SK-N-SH (cell line): Measurements from ENCODE around the gene CREB3. TPM values are rescaled to one million over a fixed set of nuclear protein-coding genes. Genes with fewer than 3 reads are reported as not detected.

Source experiments
- CTCF ChIA-PET: fragments of 300-600, 350-600 bp; formaldehyde crosslinking; extraction: SDS; loops from one replicate; lab custom pipeline; 2021; lab: Yijun Ruan, JAX
- POLR2A ChIA-PET: fragments of 350-600 bp; sonication (Branson Sonifier 250); formaldehyde crosslinking; extraction: SDS; loops from one replicate; lab custom pipeline; 2020; ENCODE audit warnings: antibody characterized with exemption, inconsistent platforms; lab: Yijun Ruan, JAX
- DNase-seq: peaks from one replicate; pipeline ENCODE4 v3.0.0; 2012
- H2AFZ ChIP-seq: fragments of 200-600 bp; sonication (generic); 2 replicates; pipeline ENCODE4 v1.8.1; 2016; ENCODE audit warnings: antibody characterized with exemption, mild to moderate bottlenecking, low read depth
- H3F3A ChIP-seq: fragments of 200-600 bp; sonication (generic); replicated peaks from 2 replicates; pipeline ENCODE3; 2016; ENCODE audit warnings: antibody characterized with exemption, mild to moderate bottlenecking; ENCODE audit not compliant: insufficient read depth
- H3K27ac ChIP-seq, 2 experiments: fragments of 200-500 bp in 1 of 2; fragments of 200-600 bp in 1 of 2; sonication (Bioruptor generic) in 1 of 2; sonication (generic), shearing (Covaris generic) in 1 of 2; 2 replicates each; pipeline versions ENCODE4 v1.5.1 to v1.6.1; 2014 to 2016; ENCODE audit warnings: low read depth in 2 of 2, inconsistent platforms in 1 of 2, low read length in 1 of 2, mild to moderate bottlenecking in 1 of 2, mixed read lengths in 1 of 2
- H3K27me3 ChIP-seq: fragments of 200-600 bp; sonication (generic), shearing (Covaris generic); 2 replicates; pipeline ENCODE4 v1.6.1; 2016; ENCODE audit warnings: mixed run types; ENCODE audit not compliant: insufficient read depth
- H3K36me3 ChIP-seq, 2 experiments: fragments of 200-500 bp in 1 of 2; fragments of 200-600 bp in 1 of 2; sonication (Bioruptor generic) in 1 of 2; sonication (generic) in 1 of 2; replicated peaks in 1 of 2; 2 replicates each; pipeline versions ENCODE3 to v1.5.1; 2014 to 2016; ENCODE audit warnings: low read length in 1 of 2, mild to moderate bottlenecking in 1 of 2; ENCODE audit not compliant: insufficient read depth in 2 of 2, control insufficient read depth in 1 of 2
- H3K4me1 ChIP-seq, 2 experiments: fragments of 200-500 bp in 1 of 2; fragments of 200-600 bp in 1 of 2; sonication (Bioruptor generic) in 1 of 2; sonication (generic), shearing (Covaris generic) in 1 of 2; 2 replicates each; pipeline versions ENCODE4 v1.5.1 to v1.6.1; 2014 to 2016; ENCODE audit warnings: low read depth in 1 of 2, low read length in 1 of 2, mixed run types in 1 of 2; ENCODE audit not compliant: insufficient read depth in 2 of 2, control insufficient read depth in 1 of 2
- H3K4me2 ChIP-seq: fragments of 200-600 bp; sonication (generic), shearing (Covaris generic); 2 replicates; pipeline ENCODE4 v1.6.1; 2017; ENCODE audit warnings: mixed run types
- H3K4me3 ChIP-seq, 2 experiments: fragments of 200-500 bp in 1 of 2; fragments of 200-600 bp in 1 of 2; sonication (Bioruptor generic) in 1 of 2; sonication (generic), shearing (Covaris generic) in 1 of 2; 2 replicates each; pipeline versions ENCODE4 v1.5.1 to v1.8.1; 2014 to 2016; ENCODE audit warnings: low read depth in 2 of 2, inconsistent platforms in 1 of 2, low read length in 1 of 2, mild to moderate bottlenecking in 1 of 2, mixed read lengths in 1 of 2, moderate library complexity in 1 of 2
- H3K79me2 ChIP-seq: fragments of 200-600 bp; sonication (generic); 2 replicates; pipeline ENCODE4 v1.8.1; 2017; ENCODE audit warnings: mild to moderate bottlenecking; ENCODE audit not compliant: insufficient read depth
- H3K9ac ChIP-seq: fragments of 200-600 bp; sonication (generic); 2 replicates; pipeline ENCODE4 v1.6.1; 2017; ENCODE audit warnings: mixed run types
- H3K9me2 ChIP-seq: fragments of 200-600 bp; sonication (generic); 2 replicates; pipeline ENCODE4 v1.6.1; 2017; ENCODE audit warnings: mixed run types
- H3K9me3 ChIP-seq: fragments of 200-600 bp; sonication (generic); 2 replicates; pipeline ENCODE4 v1.6.1; 2017; ENCODE audit warnings: mixed run types, mild to moderate bottlenecking, moderate library complexity
- H4K20me1 ChIP-seq: fragments of 200-600 bp; sonication (generic); 2 replicates; pipeline ENCODE4 v1.6.1; 2017; ENCODE audit warnings: mild to moderate bottlenecking, mixed run types; ENCODE audit not compliant: insufficient read depth
- CHD2 ChIP-seq: fragments of 150-350 bp; IDR thresholded peaks from 2 replicates; pipeline ENCODE4 v1.6.1; 2018; ENCODE audit warnings: low read length; ENCODE audit not compliant: partially characterized antibody
- ELF1 ChIP-seq: IDR thresholded peaks from 2 replicates; pipeline ENCODE4 v1.4.0; 2012
- GABPA ChIP-seq: IDR thresholded peaks from 2 replicates; pipeline ENCODE4 v1.4.0; 2012; ENCODE audit warnings: low read depth, mild to moderate bottlenecking
- MEF2A ChIP-seq: IDR thresholded peaks from 2 replicates; pipeline ENCODE4 v1.4.0; 2012; ENCODE audit warnings: low read depth, borderline replicate concordance
- MXI1 ChIP-seq: IDR thresholded peaks from 2 replicates; pipeline ENCODE4 v1.6.1; 2012; ENCODE audit warnings: mild to moderate bottlenecking, low read depth, low read length, improper control_type of control experiment
- NRF1 ChIP-seq: IDR thresholded peaks from 2 replicates; pipeline ENCODE4 v1.6.1; 2012; ENCODE audit warnings: low read depth, mild to moderate bottlenecking, low read length
- POLR2AphosphoS5 ChIP-seq: IDR thresholded peaks from 2 replicates; pipeline ENCODE4 v1.6.1; 2012; ENCODE audit warnings: low read depth, low read length
- TEAD4 ChIP-seq: IDR thresholded peaks from 2 replicates; pipeline ENCODE4 v1.4.0; 2012; ENCODE audit warnings: mild to moderate bottlenecking, borderline replicate concordance; ENCODE audit not compliant: insufficient read depth
- WGBS: methylation state at CpG from one replicate; pipeline ENCODE4 v1.1.6; 2017; ENCODE audit warnings: low lambda C conversion rate; 5-methylcytosine and 5-hydroxymethylcytosine counted together
- polyA plus RNA-seq, 3 experiments: library from polyadenylated mRNA; depleted of rRNA; stranded (reverse); fragments of >200 nt; gene quantifications; 2 replicates each; pipeline ENCODE4 v1.2.3, GENCODE V29; 2012
- TF ChIP-seq, protein P1 (sequence below): IDR thresholded peaks from 2 replicates; pipeline ENCODE4; 2012
- TF ChIP-seq, protein P2 (sequence below): IDR thresholded peaks from 2 replicates; pipeline ENCODE4 v1.6.1; 2012; ENCODE audit warnings: mild to moderate bottlenecking, low read depth, low read length, moderate library complexity
- TF ChIP-seq, protein P3 (sequence below): fragments of 150-350 bp; IDR thresholded peaks from 2 replicates; pipeline ENCODE4 v1.6.1; 2017; ENCODE audit warnings: antibody characterized with exemption, low read length, low read depth, borderline replicate concordance

Gene CREB3
- polyA plus RNA-seq, 1 of the 3 experiments (the other 2 are of a cell fraction) = 38.6 TPM

DNA sequence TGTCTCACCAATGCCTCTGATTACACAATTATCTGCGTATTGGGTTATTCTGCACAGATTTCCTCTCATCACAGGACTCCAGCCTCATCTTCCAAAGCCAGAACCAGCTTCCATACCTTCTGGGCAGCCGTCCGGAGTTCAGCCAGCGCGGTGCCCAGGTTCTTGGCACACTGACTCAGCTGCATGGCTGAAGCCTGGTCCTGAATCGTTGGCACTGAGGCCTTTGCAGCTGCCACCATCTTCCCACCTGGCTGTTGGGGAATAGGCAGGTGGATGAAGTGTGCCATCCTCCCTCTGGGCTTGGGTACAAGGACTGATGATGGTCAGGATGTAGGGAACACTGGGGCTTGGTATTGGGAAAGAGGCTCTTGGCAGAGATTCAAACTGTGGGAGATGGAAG, 18.3 kb upstream of the CREB3 start:
- Histone ChIP-seq H3K36me3 (peaks cover 59 to 85% of the 10 kb centered on the region in 2 experiments), H3K9ac (no peak overlapping the region), H3K4me2 (no peak overlapping the region), H3K9me3 (no peaks in the 10 kb centered on the region), H3K79me2 (no peaks in the 10 kb centered on the region; the same call in 1 of the 2 replicates), H3K27ac (no peak overlapping the region), H2AFZ (no peak overlapping the region), H3K4me1 (no peaks in the 10 kb centered on the region), H4K20me1 (no peaks in the 10 kb centered on the region), H3K27me3 (no peaks in the 10 kb centered on the region), H3K4me3 (no peak overlapping the region), H3K9me2 (no peaks in the 10 kb centered on the region), H3F3A (peaks cover 4% of the 10 kb centered on the region)
- DNase-seq = no peak
- ChIA-PET CTCF (interaction anchor here (1.1 to 19.9 kb wide), 5 partner anchors 10 to 68 kb away, joined by 3 to 183 read pairs (median 3); partner anchors contain the start of genes CREB3 and TLN1), POLR2A (interaction anchor here (1.5 kb wide), 1 partner anchor 14 kb away, joined by 3 read pairs; no protein-coding TSS in a partner anchor)
- TF ChIP-seq NRF1 (no peak), POLR2AphosphoS5 (no peak), TEAD4 (no peak), ELF1 (no peak), MXI1 (no peak), MEF2A (no peak), GABPA (no peak), CHD2 (no peak)
- TF ChIP-seq, protein P1, sequence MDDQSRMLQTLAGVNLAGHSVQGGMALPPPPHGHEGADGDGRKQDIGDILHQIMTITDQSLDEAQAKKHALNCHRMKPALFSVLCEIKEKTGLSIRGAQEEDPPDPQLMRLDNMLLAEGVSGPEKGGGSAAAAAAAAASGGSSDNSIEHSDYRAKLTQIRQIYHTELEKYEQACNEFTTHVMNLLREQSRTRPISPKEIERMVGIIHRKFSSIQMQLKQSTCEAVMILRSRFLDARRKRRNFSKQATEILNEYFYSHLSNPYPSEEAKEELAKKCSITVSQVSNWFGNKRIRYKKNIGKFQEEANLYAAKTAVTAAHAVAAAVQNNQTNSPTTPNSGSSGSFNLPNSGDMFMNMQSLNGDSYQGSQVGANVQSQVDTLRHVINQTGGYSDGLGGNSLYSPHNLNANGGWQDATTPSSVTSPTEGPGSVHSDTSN = no peak
- TF ChIP-seq, protein P2, sequence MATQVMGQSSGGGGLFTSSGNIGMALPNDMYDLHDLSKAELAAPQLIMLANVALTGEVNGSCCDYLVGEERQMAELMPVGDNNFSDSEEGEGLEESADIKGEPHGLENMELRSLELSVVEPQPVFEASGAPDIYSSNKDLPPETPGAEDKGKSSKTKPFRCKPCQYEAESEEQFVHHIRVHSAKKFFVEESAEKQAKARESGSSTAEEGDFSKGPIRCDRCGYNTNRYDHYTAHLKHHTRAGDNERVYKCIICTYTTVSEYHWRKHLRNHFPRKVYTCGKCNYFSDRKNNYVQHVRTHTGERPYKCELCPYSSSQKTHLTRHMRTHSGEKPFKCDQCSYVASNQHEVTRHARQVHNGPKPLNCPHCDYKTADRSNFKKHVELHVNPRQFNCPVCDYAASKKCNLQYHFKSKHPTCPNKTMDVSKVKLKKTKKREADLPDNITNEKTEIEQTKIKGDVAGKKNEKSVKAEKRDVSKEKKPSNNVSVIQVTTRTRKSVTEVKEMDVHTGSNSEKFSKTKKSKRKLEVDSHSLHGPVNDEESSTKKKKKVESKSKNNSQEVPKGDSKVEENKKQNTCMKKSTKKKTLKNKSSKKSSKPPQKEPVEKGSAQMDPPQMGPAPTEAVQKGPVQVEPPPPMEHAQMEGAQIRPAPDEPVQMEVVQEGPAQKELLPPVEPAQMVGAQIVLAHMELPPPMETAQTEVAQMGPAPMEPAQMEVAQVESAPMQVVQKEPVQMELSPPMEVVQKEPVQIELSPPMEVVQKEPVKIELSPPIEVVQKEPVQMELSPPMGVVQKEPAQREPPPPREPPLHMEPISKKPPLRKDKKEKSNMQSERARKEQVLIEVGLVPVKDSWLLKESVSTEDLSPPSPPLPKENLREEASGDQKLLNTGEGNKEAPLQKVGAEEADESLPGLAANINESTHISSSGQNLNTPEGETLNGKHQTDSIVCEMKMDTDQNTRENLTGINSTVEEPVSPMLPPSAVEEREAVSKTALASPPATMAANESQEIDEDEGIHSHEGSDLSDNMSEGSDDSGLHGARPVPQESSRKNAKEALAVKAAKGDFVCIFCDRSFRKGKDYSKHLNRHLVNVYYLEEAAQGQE = no peak
- TF ChIP-seq, protein P3, sequence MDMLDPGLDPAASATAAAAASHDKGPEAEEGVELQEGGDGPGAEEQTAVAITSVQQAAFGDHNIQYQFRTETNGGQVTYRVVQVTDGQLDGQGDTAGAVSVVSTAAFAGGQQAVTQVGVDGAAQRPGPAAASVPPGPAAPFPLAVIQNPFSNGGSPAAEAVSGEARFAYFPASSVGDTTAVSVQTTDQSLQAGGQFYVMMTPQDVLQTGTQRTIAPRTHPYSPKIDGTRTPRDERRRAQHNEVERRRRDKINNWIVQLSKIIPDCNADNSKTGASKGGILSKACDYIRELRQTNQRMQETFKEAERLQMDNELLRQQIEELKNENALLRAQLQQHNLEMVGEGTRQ = no peak
- WGBS = 96% methylated on average over 6 of the region's 6 CpGs
